SK-N-MC (cell line): ENCODE results near the gene MEIS2.

Experiments
- EZH2 ChIP-seq: fragments of 200-600 bp; sonication (generic); IDR thresholded peaks from one replicate; pipeline ENCODE4 v1.6.1; 2017; ENCODE audit warnings: antibody characterized with exemption
- FOXP2 ChIP-seq: optimal IDR thresholded peaks from 2 replicates; pipeline ENCODE3; 2011; ENCODE audit warnings: mild to moderate bottlenecking, moderate library complexity; ENCODE audit not compliant: insufficient read depth; ENCODE audit errors: extremely low read length, control extremely low read depth
- POLR2AphosphoS5 ChIP-seq: IDR thresholded peaks from 2 replicates; pipeline ENCODE4 v1.6.1; 2012; ENCODE audit warnings: mild to moderate bottlenecking, low read depth, low read length, borderline replicate concordance

GRCh38 chr15:36988947-36989346 is 111.4 kb downstream of the MEIS2 start:
- TF ChIP-seq POLR2AphosphoS5 = no peak
- TF ChIP-seq EZH2 = no peak
- no peak for TF ChIP-seq FOXP2
